GM23338 (cell line): ENCODE data around the gene RIMS4. TPM values are rescaled to one million over a fixed set of nuclear protein-coding genes. Genes with fewer than 3 reads are reported as not detected.

Source experiments
- ATAC-seq: fragments of 200-7000 bp; cut with Tn5 transposase; 3 replicates; pipeline ENCODE4 v1.9.1; 2020
- DNase-seq: peaks from one replicate; pipeline ENCODE4 v3.0.0-alpha.2; 2015; ENCODE audit warnings: low spot score
- H2AFZ ChIP-seq: fragments of 200-600 bp; sonication (generic); 2 replicates; pipeline ENCODE4 v1.8.0; 2016; ENCODE audit warnings: antibody characterized with exemption, mild to moderate bottlenecking, moderate library complexity
- H3F3A ChIP-seq: fragments of 200-600 bp; sonication (generic); replicated peaks from 2 replicates; pipeline ENCODE4 v1.8.0; 2017; ENCODE audit warnings: antibody characterized with exemption, mixed run types, low read depth
- H3K27ac ChIP-seq: fragments of 200-600 bp; sonication (generic); 2 replicates; pipeline ENCODE4 v1.6.1; 2016; ENCODE audit warnings: low read depth
- H3K27me3 ChIP-seq: fragments of 200-600 bp; sonication (generic); 2 replicates; pipeline ENCODE4 v1.8.0; 2016; ENCODE audit warnings: mild to moderate bottlenecking, mixed run types, moderate library complexity; ENCODE audit not compliant: insufficient read depth
- H3K36me3 ChIP-seq: fragments of 200-600 bp; sonication (generic); 2 replicates; pipeline ENCODE4 v1.8.0; 2016; ENCODE audit warnings: mild to moderate bottlenecking; ENCODE audit not compliant: insufficient read depth
- H3K4me1 ChIP-seq: fragments of 200-600 bp; sonication (generic); 2 replicates; pipeline ENCODE4 v1.8.0; 2016; ENCODE audit warnings: mild to moderate bottlenecking, moderate library complexity; ENCODE audit not compliant: insufficient read depth
- H3K4me2 ChIP-seq: fragments of 200-600 bp; sonication (generic); 2 replicates; pipeline ENCODE4 v1.7.1; 2017; ENCODE audit warnings: mixed run types
- H3K4me3 ChIP-seq: fragments of 200-600 bp; sonication (generic); 2 replicates; pipeline ENCODE4 v1.6.1; 2016; ENCODE audit warnings: mixed run types
- H3K79me2 ChIP-seq: fragments of 200-600 bp; sonication (generic); replicated peaks from 2 replicates; pipeline ENCODE4 v1.8.0; 2017; ENCODE audit warnings: mild to moderate bottlenecking; ENCODE audit not compliant: insufficient read depth
- H3K9me2 ChIP-seq: fragments of 200-600 bp; sonication (generic); 2 replicates; pipeline ENCODE4 v1.8.0; 2017; ENCODE audit not compliant: insufficient read depth
- H4K20me1 ChIP-seq: fragments of 200-600 bp; sonication (generic); replicated peaks from 2 replicates; pipeline ENCODE4 v1.8.0; 2017; ENCODE audit warnings: mild to moderate bottlenecking; ENCODE audit not compliant: insufficient read depth
- H3K27ac Mint-ChIP-seq: 2 replicates; pipeline ENCODE4 v1.8.0; 2020; ENCODE audit warnings: inconsistent platforms, mild to moderate bottlenecking, moderate library complexity, mixed read lengths
- H3K27me3 Mint-ChIP-seq: 3 replicates; pipeline ENCODE4 v1.8.0; 2022; ENCODE audit warnings: low read depth, mild to moderate bottlenecking, moderate library complexity, mixed read lengths, inconsistent platforms; ENCODE audit not compliant: insufficient read depth, poor library complexity
- H3K36me3 Mint-ChIP-seq: 3 replicates; pipeline ENCODE4 v1.8.0; 2021; ENCODE audit warnings: low read depth, mild to moderate bottlenecking, inconsistent platforms, moderate library complexity, mixed read lengths
- H3K4me1 Mint-ChIP-seq: 3 replicates; pipeline ENCODE4 v1.8.0; 2020; ENCODE audit warnings: mild to moderate bottlenecking, inconsistent platforms, mixed read lengths
- H3K4me3 Mint-ChIP-seq: 3 replicates; pipeline ENCODE4 v1.8.0; 2021; ENCODE audit warnings: moderate library complexity, mild to moderate bottlenecking, inconsistent platforms, mixed read lengths
- H3K9me3 Mint-ChIP-seq: 3 replicates; pipeline ENCODE4 v1.8.0; 2020; ENCODE audit warnings: moderate library complexity, mild to moderate bottlenecking, inconsistent platforms, mixed read lengths
- CREB1 ChIP-seq: fragments of 250-450 bp; sonication (Bioruptor Pico); IDR thresholded peaks from 2 replicates; pipeline ENCODE4 v1.5.0; 2020; ENCODE audit warnings: low read depth, mild to moderate bottlenecking, moderate library complexity
- EZH2 ChIP-seq: fragments of 200-600 bp; sonication (generic); IDR thresholded peaks from one replicate; pipeline ENCODE4 v1.8.0; 2017; ENCODE audit warnings: antibody characterized with exemption, mild to moderate bottlenecking, low read depth; ENCODE audit not compliant: unreplicated experiment
- EZH2phosphoT487 ChIP-seq: fragments of 200-600 bp; sonication (generic); IDR thresholded peaks from one replicate; pipeline ENCODE4 v1.8.1; 2018; ENCODE audit warnings: antibody characterized with exemption; ENCODE audit not compliant: unreplicated experiment
- JUNB ChIP-seq: IDR thresholded peaks from one replicate; pipeline ENCODE4 v1.6.1; 2016; ENCODE audit warnings: antibody characterized with exemption; ENCODE audit not compliant: unreplicated experiment
- NANOG ChIP-seq: IDR thresholded peaks from 2 replicates; pipeline ENCODE4 v1.6.1; 2016; ENCODE audit warnings: antibody characterized with exemption, borderline replicate concordance
- POLR2AphosphoS5 ChIP-seq: IDR thresholded peaks from 2 replicates; pipeline ENCODE4 v1.6.1; 2016; ENCODE audit warnings: antibody characterized with exemption, low read depth
- STAT1 ChIP-seq: IDR thresholded peaks from one replicate; pipeline ENCODE4 v1.6.1; 2016; ENCODE audit warnings: antibody characterized with exemption; ENCODE audit not compliant: unreplicated experiment
- ZNF114 ChIP-seq: fragments of 250-450 bp; sonication (Bioruptor Pico); IDR thresholded peaks from 2 replicates; pipeline ENCODE4 v1.5.0; 2020; ENCODE audit warnings: mild to moderate bottlenecking, moderate library complexity
- ZNF331 ChIP-seq: fragments of 250-450 bp; sonication (Bioruptor Pico); IDR thresholded peaks from 2 replicates; pipeline ENCODE4 v1.5.0; 2020; ENCODE audit warnings: low read depth, mild to moderate bottlenecking, moderate library complexity
- polyA plus RNA-seq: library from polyadenylated mRNA; unstranded; fragments of >200 nt; fragmentation: Nextera tagmentation; extraction: Ambion mirVana; gene quantifications from 2 replicates; pipeline ENCODE4 v1.2.1, GENCODE V29; 2016
- total RNA-seq: library from RNA; depleted of rRNA; stranded (reverse); fragments of >200 nt; shearing (Covaris generic); gene quantifications from 2 replicates; pipeline ENCODE4 v1.2.3, GENCODE V29; 2014
- TF ChIP-seq, protein P1 (sequence below): IDR thresholded peaks from 2 replicates; pipeline ENCODE4 v1.6.1; 2016; ENCODE audit warnings: antibody characterized with exemption
- TF ChIP-seq, protein P2 (sequence below): IDR thresholded peaks from one replicate; pipeline ENCODE4 v1.6.1; 2018; ENCODE audit warnings: antibody characterized with exemption; ENCODE audit not compliant: unreplicated experiment
- TF ChIP-seq, protein P3 (sequence below), 2 experiments: fragments of 200-600 bp in 1 of 2; sonication (generic) in 1 of 2; conservative IDR thresholded peaks; 2 replicates each; pipeline versions ENCODE4 v1.5.1 to v1.6.1; 2016 to 2017; ENCODE audit warnings: antibody characterized with exemption in 2 of 2, low read depth in 2 of 2, mild to moderate bottlenecking in 2 of 2, moderate library complexity in 1 of 2
- TF ChIP-seq, protein P4 (sequence below): fragments of 250-450 bp; sonication (Bioruptor Pico); IDR thresholded peaks from 2 replicates; pipeline ENCODE4 v1.5.0; 2020; ENCODE audit warnings: mild to moderate bottlenecking, moderate library complexity

RIMS4 gene
- total and polyA plus RNA-seq, 2 experiments from 2014 or later = 3.5 to 39.7 TPM

DNA sequence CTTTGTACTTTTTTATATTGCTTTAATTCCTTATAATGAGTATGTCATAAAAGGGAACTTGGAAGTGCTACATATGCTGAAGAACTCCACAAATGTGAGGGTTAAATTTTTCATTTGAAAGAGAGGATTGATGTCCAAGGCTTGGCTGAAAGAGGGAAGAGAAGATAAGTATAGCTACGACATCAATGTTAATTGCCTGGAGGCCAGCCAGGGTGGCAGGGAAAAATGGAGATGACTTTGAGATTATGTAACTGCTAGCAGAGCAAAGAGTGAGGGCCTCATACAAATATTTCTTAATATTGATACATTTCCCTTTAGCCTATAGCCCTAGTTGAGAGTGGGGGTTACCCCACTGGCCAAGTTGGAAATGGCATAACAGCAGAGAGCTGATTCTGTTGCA lies 24.8 kb upstream of the RIMS4 start:
- Histone ChIP-seq H3K36me3 (no peaks in the 10 kb centered on the region), H2AFZ (no peak overlapping the region), H3K79me2 (no peaks in the 10 kb centered on the region), H3F3A (no peaks in the 10 kb centered on the region), H3K4me1 (peaks cover 14% of the 10 kb centered on the region), H3K4me2 (no peak overlapping the region), H4K20me1 (no peaks in the 10 kb centered on the region), H3K27me3 (no peaks in the 10 kb centered on the region), H3K4me3 (no peak overlapping the region), H3K9me2 (no peaks in the 10 kb centered on the region), H3K27ac (no peak overlapping the region)
- Mint-ChIP-seq H3K27me3 (no peaks in the 10 kb centered on the region), H3K36me3 (no peaks in the 10 kb centered on the region), H3K27ac (no peak overlapping the region), H3K4me3 (no peak overlapping the region), H3K4me1 (peaks cover 3% of the 10 kb centered on the region; the same call in 1 of the 3 replicates), H3K9me3 (peaks cover 6% of the 10 kb centered on the region; the same call in 2 of the 3 replicates)
- ATAC-seq (no peak), DNase-seq (no peak)
- TF ChIP-seq NANOG = no peak
- TF ChIP-seq EZH2phosphoT487 = no peak
- TF ChIP-seq ZNF114 = no peak
- no peak for TF ChIP-seq POLR2AphosphoS5
- TF ChIP-seq, protein P1, sequence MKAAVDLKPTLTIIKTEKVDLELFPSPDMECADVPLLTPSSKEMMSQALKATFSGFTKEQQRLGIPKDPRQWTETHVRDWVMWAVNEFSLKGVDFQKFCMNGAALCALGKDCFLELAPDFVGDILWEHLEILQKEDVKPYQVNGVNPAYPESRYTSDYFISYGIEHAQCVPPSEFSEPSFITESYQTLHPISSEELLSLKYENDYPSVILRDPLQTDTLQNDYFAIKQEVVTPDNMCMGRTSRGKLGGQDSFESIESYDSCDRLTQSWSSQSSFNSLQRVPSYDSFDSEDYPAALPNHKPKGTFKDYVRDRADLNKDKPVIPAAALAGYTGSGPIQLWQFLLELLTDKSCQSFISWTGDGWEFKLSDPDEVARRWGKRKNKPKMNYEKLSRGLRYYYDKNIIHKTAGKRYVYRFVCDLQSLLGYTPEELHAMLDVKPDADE = no peak
- TF ChIP-seq, protein P2, sequence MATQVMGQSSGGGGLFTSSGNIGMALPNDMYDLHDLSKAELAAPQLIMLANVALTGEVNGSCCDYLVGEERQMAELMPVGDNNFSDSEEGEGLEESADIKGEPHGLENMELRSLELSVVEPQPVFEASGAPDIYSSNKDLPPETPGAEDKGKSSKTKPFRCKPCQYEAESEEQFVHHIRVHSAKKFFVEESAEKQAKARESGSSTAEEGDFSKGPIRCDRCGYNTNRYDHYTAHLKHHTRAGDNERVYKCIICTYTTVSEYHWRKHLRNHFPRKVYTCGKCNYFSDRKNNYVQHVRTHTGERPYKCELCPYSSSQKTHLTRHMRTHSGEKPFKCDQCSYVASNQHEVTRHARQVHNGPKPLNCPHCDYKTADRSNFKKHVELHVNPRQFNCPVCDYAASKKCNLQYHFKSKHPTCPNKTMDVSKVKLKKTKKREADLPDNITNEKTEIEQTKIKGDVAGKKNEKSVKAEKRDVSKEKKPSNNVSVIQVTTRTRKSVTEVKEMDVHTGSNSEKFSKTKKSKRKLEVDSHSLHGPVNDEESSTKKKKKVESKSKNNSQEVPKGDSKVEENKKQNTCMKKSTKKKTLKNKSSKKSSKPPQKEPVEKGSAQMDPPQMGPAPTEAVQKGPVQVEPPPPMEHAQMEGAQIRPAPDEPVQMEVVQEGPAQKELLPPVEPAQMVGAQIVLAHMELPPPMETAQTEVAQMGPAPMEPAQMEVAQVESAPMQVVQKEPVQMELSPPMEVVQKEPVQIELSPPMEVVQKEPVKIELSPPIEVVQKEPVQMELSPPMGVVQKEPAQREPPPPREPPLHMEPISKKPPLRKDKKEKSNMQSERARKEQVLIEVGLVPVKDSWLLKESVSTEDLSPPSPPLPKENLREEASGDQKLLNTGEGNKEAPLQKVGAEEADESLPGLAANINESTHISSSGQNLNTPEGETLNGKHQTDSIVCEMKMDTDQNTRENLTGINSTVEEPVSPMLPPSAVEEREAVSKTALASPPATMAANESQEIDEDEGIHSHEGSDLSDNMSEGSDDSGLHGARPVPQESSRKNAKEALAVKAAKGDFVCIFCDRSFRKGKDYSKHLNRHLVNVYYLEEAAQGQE = no peak
- no peak for TF ChIP-seq JUNB
- TF ChIP-seq, protein P3, sequence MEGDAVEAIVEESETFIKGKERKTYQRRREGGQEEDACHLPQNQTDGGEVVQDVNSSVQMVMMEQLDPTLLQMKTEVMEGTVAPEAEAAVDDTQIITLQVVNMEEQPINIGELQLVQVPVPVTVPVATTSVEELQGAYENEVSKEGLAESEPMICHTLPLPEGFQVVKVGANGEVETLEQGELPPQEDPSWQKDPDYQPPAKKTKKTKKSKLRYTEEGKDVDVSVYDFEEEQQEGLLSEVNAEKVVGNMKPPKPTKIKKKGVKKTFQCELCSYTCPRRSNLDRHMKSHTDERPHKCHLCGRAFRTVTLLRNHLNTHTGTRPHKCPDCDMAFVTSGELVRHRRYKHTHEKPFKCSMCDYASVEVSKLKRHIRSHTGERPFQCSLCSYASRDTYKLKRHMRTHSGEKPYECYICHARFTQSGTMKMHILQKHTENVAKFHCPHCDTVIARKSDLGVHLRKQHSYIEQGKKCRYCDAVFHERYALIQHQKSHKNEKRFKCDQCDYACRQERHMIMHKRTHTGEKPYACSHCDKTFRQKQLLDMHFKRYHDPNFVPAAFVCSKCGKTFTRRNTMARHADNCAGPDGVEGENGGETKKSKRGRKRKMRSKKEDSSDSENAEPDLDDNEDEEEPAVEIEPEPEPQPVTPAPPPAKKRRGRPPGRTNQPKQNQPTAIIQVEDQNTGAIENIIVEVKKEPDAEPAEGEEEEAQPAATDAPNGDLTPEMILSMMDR (conservative IDR thresholded peaks at IDR 0.05; ENCODE audit: low read depth in 2 of 2) = no peak
- no peak for TF ChIP-seq STAT1
- TF ChIP-seq CREB1 (CRISPR knock-in tag) = no peak
- no peak for TF ChIP-seq ZNF331
- TF ChIP-seq, protein P4, sequence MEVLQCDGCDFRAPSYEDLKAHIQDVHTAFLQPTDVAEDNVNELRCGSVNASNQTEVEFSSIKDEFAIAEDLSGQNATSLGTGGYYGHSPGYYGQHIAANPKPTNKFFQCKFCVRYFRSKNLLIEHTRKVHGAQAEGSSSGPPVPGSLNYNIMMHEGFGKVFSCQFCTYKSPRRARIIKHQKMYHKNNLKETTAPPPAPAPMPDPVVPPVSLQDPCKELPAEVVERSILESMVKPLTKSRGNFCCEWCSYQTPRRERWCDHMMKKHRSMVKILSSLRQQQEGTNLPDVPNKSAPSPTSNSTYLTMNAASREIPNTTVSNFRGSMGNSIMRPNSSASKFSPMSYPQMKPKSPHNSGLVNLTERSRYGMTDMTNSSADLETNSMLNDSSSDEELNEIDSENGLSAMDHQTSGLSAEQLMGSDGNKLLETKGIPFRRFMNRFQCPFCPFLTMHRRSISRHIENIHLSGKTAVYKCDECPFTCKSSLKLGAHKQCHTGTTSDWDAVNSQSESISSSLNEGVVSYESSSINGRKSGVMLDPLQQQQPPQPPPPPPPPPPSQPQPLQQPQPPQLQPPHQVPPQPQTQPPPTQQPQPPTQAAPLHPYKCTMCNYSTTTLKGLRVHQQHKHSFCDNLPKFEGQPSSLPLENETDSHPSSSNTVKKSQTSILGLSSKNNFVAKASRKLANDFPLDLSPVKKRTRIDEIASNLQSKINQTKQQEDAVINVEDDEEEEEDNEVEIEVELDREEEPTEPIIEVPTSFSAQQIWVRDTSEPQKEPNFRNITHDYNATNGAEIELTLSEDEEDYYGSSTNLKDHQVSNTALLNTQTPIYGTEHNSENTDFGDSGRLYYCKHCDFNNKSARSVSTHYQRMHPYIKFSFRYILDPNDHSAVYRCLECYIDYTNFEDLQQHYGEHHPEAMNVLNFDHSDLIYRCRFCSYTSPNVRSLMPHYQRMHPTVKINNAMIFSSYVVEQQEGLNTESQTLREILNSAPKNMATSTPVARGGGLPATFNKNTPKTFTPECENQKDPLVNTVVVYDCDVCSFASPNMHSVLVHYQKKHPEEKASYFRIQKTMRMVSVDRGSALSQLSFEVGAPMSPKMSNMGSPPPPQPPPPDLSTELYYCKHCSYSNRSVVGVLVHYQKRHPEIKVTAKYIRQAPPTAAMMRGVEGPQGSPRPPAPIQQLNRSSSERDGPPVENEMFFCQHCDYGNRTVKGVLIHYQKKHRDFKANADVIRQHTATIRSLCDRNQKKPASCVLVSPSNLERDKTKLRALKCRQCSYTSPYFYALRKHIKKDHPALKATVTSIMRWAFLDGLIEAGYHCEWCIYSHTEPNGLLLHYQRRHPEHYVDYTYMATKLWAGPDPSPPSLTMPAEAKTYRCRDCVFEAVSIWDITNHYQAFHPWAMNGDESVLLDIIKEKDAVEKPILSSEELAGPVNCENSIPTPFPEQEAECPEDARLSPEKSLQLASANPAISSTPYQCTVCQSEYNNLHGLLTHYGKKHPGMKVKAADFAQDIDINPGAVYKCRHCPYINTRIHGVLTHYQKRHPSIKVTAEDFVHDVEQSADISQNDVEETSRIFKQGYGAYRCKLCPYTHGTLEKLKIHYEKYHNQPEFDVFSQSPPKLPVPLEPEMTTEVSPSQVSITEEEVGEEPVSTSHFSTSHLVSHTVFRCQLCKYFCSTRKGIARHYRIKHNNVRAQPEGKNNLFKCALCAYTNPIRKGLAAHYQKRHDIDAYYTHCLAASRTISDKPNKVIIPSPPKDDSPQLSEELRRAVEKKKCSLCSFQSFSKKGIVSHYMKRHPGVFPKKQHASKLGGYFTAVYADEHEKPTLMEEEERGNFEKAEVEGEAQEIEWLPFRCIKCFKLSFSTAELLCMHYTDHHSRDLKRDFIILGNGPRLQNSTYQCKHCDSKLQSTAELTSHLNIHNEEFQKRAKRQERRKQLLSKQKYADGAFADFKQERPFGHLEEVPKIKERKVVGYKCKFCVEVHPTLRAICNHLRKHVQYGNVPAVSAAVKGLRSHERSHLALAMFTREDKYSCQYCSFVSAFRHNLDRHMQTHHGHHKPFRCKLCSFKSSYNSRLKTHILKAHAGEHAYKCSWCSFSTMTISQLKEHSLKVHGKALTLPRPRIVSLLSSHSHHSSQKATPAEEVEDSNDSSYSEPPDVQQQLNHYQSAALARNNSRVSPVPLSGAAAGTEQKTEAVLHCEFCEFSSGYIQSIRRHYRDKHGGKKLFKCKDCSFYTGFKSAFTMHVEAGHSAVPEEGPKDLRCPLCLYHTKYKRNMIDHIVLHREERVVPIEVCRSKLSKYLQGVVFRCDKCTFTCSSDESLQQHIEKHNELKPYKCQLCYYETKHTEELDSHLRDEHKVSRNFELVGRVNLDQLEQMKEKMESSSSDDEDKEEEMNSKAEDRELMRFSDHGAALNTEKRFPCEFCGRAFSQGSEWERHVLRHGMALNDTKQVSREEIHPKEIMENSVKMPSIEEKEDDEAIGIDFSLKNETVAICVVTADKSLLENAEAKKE (CRISPR knock-in tag) = no peak
- no peak for TF ChIP-seq EZH2
